Activated CD4-positive, alpha-beta T cell treated with anti-CD3 and anti-CD28 coated beads, Interleukin-2, amount 10 ng/mL, durations not matched to agents 7 days and 5 days (primary cell): ENCODE data around the gene NSUN4. TPM values are rescaled to one million over a fixed set of nuclear protein-coding genes. Genes with fewer than 3 reads are reported as not detected.
"Not testable (repeated sequence)": the region's sequence is repeated elsewhere in the genome, so short reads cannot be mapped to it uniquely, and the experiment has no call there.

Experiments
- CTCF ChIA-PET: fragments of 350-600 bp; sonication (Branson Sonifier 250); formaldehyde crosslinking; loops from one replicate; lab custom pipeline; 2021; ENCODE audit warnings: antibody characterized with exemption; lab: Charles Lee
- POLR2A ChIA-PET: fragments of 350-600 bp; sonication (Branson Sonifier 250); formaldehyde crosslinking; loops from one replicate; lab custom pipeline; 2021; ENCODE audit warnings: antibody characterized with exemption; lab: Charles Lee
- DNase-seq: peaks from one replicate; pipeline ENCODE4 v3.0.0-alpha.2; 2020
- H3K27ac Mint-ChIP-seq: one replicate; pipeline ENCODE4 v1.8.0; 2021; ENCODE audit warnings: mild to moderate bottlenecking, moderate library complexity, mixed read lengths
- H3K27me3 Mint-ChIP-seq: one replicate; pipeline ENCODE4 v1.8.0; 2021; ENCODE audit warnings: mixed read lengths
- H3K36me3 Mint-ChIP-seq: one replicate; pipeline ENCODE4 v1.8.0; 2021; ENCODE audit warnings: low read depth, mixed read lengths
- H3K4me1 Mint-ChIP-seq: one replicate; pipeline ENCODE4 v1.8.0; 2021; ENCODE audit warnings: mixed read lengths
- H3K4me3 Mint-ChIP-seq: one replicate; pipeline ENCODE4 v1.8.0; 2021; ENCODE audit warnings: mild to moderate bottlenecking, moderate library complexity, mixed read lengths
- H3K9me3 Mint-ChIP-seq: one replicate; pipeline ENCODE4 v1.8.0; 2021; ENCODE audit warnings: mixed read lengths
- total RNA-seq, 2 experiments: library from RNA; stranded (reverse); gene quantifications; one replicate each; pipeline ENCODE4 v1.2.3, GENCODE V29; 2021

Gene NSUN4
- total RNA-seq, 2 experiments from 2014 or later: 22.2 to 22.3 TPM

- Mint-ChIP-seq H3K27ac (no peak overlapping the region), H3K4me3 (no peak overlapping the region), H3K9me3 (no peaks in the 10 kb centered on the region), H3K36me3 (peaks cover 28% of the 10 kb centered on the region), H3K27me3 (no peaks in the 10 kb centered on the region), H3K4me1 (peaks cover 42% of the 10 kb centered on the region)
- ChIA-PET POLR2A (no interaction called here), CTCF (interaction anchor here (1.0 kb wide), 2 partner anchors 22 to 42 kb away, joined by 3 to 4 read pairs; partner anchors contain the start of genes LRRC41 and UQCRH)
- no peak for DNase-seq
Observed at GRCh38 chr1:46345281-46345680, 4.7 kb downstream of the NSUN4 start.

GRCh38 chr1:46352363-46352762 lies 11.8 kb downstream of the NSUN4 start:
- peaks cover 38% of the 10 kb centered on the region for H3K36me3 Mint-ChIP-seq
- H3K27me3 Mint-ChIP-seq: no peaks in the 10 kb centered on the region
- POLR2A ChIA-PET: no interaction called here
- no peak overlapping the region for H3K27ac Mint-ChIP-seq
- peaks cover 8% of the 10 kb centered on the region for H3K4me1 Mint-ChIP-seq
- no peak overlapping the region for H3K4me3 Mint-ChIP-seq
- DNase-seq: no peak
- no peaks in the 10 kb centered on the region for H3K9me3 Mint-ChIP-seq
- CTCF ChIA-PET: no interaction called here

GRCh38 chr1:46355920-46356319 lies 15.3 kb downstream of the NSUN4 start:
- H3K27ac Mint-ChIP-seq, H3K27me3 Mint-ChIP-seq, H3K4me3 Mint-ChIP-seq, DNase-seq, H3K4me1 Mint-ChIP-seq, H3K9me3 Mint-ChIP-seq, POLR2A ChIA-PET: not testable (repeated sequence)
- CTCF ChIA-PET: interaction anchor here (0.7 kb wide), 1 partner anchor 823 kb away, joined by 3 read pairs; no protein-coding TSS in a partner anchor
- peaks cover 29% of the 10 kb centered on the region for H3K36me3 Mint-ChIP-seq

DNA sequence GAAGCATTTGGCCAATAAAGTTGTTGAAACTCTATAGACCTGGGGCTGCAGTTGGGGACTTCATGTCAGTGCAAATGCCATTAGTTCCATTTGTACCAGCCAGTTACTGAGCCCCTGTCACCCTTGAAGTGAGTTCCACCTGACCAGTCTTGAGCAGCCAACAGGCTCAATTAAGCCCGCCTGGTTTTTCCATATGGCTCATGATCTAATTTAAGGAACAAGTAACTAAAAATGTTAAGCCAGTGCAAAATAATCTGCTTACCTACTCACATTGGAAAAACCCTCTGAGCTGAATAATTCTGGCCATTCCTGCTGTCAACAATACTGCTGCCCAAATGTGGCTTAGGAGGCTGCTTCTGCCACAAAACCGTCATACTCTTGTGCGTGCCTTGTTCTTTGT lies 21.6 kb downstream of the NSUN4 start:
- ChIA-PET CTCF (interaction anchor here (2.1 kb wide), 1 partner anchor 14 kb away, joined by 6 read pairs; no protein-coding TSS in a partner anchor), POLR2A (no interaction called here)
- no peak overlapping the region for H3K27ac Mint-ChIP-seq

GRCh38 chr1:46363121-46363520 lies 22.5 kb downstream of the NSUN4 start:
- no peak for DNase-seq
- no peak overlapping the region for H3K4me3 Mint-ChIP-seq
- no peaks in the 10 kb centered on the region for H3K9me3 Mint-ChIP-seq
- H3K4me1 Mint-ChIP-seq: no peaks in the 10 kb centered on the region
- no peak overlapping the region for H3K27ac Mint-ChIP-seq
- CTCF ChIA-PET: interaction anchor here (2.1 kb wide), 1 partner anchor 15 kb away, joined by 6 read pairs; no protein-coding TSS in a partner anchor
- POLR2A ChIA-PET: no interaction called here
- no peaks in the 10 kb centered on the region for H3K27me3 Mint-ChIP-seq
- H3K36me3 Mint-ChIP-seq: peaks cover 24% of the 10 kb centered on the region

More for the DNA sequence above, 21.6 kb downstream of the NSUN4 start:
- DNase-seq: no peak
- H3K36me3 Mint-ChIP-seq: peaks cover 26% of the 10 kb centered on the region
- H3K9me3 Mint-ChIP-seq: no peaks in the 10 kb centered on the region
- no peak overlapping the region for H3K4me3 Mint-ChIP-seq
- H3K4me1 Mint-ChIP-seq: no peaks in the 10 kb centered on the region
- no peaks in the 10 kb centered on the region for H3K27me3 Mint-ChIP-seq

DNA sequence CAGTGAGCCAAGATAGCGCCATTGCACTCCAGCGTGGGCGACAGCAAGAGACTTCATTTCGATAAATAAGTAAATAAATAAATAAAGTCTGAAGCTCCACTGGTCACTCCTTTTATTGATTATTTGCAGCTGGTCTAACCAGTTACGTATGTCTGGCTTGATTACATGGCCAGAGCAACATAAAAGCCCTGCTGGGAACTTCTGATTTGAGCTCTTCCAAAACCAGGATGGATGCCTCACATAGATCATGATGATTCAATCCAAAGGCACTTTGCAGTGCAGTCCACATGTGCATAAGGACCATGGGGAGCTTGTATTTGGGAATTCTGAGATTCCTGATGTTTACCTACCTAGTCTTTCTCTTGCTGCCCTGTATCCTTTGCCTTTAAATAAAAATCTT lies 24.0 kb downstream of the NSUN4 start:
- DNase-seq: no peak
- ChIA-PET POLR2A (interaction anchor here (0.6 kb wide), 1 partner anchor 62 kb away, joined by 3 read pairs; no protein-coding TSS in a partner anchor), CTCF (no interaction called here)
- no peaks in the 10 kb centered on the region for H3K27me3 Mint-ChIP-seq
- no peak overlapping the region for H3K27ac Mint-ChIP-seq
- H3K9me3 Mint-ChIP-seq: no peaks in the 10 kb centered on the region
- H3K4me1 Mint-ChIP-seq: no peaks in the 10 kb centered on the region
- peaks cover 27% of the 10 kb centered on the region for H3K36me3 Mint-ChIP-seq
- H3K4me3 Mint-ChIP-seq: no peak overlapping the region

DNA sequence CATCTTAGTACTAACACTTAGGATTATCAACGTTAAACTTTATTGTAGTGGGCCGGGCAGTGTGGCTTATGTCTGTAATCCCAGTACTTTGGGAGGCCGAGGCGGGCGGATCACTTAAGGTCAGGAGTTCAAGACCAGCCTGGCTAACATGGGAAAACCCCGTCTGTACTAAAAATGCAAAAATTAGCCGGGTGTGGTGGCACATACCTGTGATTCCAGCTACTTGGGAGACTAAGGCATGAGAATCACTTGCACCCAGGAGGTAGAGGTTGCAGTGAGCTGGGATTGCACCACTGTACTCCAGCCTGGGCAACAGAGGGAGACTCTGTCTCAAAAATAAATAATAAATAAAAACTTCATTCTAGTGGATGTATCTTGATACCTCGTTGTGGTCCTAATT lies 25.2 kb downstream of the NSUN4 start:
- H3K27ac Mint-ChIP-seq, H3K27me3 Mint-ChIP-seq, DNase-seq, H3K4me3 Mint-ChIP-seq, H3K4me1 Mint-ChIP-seq, POLR2A ChIA-PET, H3K9me3 Mint-ChIP-seq: not testable (repeated sequence)
- H3K36me3 Mint-ChIP-seq: peaks cover 22% of the 10 kb centered on the region
- CTCF ChIA-PET: interaction anchor here (0.8 kb wide), 1 partner anchor 337 kb away, joined by 3 read pairs; no protein-coding TSS in a partner anchor

GRCh38 chr1:46367072-46367471 lies 26.5 kb downstream of the NSUN4 start:
- ChIA-PET POLR2A (interaction anchor here (0.6 kb wide), 1 partner anchor 175 kb away, joined by 4 read pairs; no protein-coding TSS in a partner anchor), CTCF (interaction anchor here (0.7 kb wide), 1 partner anchor 21 kb away, joined by 3 read pairs; no protein-coding TSS in a partner anchor)
- no peak overlapping the region for H3K4me3 Mint-ChIP-seq
- no peak for DNase-seq
- H3K36me3 Mint-ChIP-seq: peaks cover 19% of the 10 kb centered on the region
- H3K27ac Mint-ChIP-seq: no peak overlapping the region
- peaks cover 2% of the 10 kb centered on the region for H3K4me1 Mint-ChIP-seq
- no peaks in the 10 kb centered on the region for H3K9me3 Mint-ChIP-seq
- no peaks in the 10 kb centered on the region for H3K27me3 Mint-ChIP-seq

DNA sequence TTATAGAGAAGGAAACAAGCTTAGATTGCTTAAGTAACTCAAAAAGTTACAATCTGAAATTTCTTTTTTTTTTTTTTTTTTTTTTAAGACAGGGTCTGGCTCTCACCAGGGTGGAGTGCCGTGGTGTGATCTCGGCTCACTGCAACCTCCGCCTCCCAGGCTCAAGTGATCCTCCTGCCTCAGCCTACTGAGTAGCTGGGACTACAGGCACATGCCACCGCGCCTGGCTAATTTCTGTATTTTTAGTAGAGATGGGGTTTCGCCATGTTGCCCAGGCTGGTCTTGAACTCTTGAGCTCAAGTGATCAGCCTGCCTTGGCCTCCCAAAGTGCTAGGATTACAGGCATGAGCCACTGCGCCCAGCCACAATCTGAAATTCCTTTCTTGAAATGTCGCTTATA lies 27.1 kb downstream of the NSUN4 start:
- peaks cover 17% of the 10 kb centered on the region for H3K36me3 Mint-ChIP-seq
- H3K27ac Mint-ChIP-seq, H3K4me3 Mint-ChIP-seq, H3K4me1 Mint-ChIP-seq, DNase-seq, H3K9me3 Mint-ChIP-seq, H3K27me3 Mint-ChIP-seq: not testable (repeated sequence)
- CTCF ChIA-PET: interaction anchor here (0.7 to 2.2 kb wide), 2 partner anchors 20 to 22 kb away, joined by 3 to 5 read pairs; no protein-coding TSS in a partner anchor
- POLR2A ChIA-PET: interaction anchor here (0.6 kb wide), 1 partner anchor 175 kb away, joined by 4 read pairs; no protein-coding TSS in a partner anchor

DNA sequence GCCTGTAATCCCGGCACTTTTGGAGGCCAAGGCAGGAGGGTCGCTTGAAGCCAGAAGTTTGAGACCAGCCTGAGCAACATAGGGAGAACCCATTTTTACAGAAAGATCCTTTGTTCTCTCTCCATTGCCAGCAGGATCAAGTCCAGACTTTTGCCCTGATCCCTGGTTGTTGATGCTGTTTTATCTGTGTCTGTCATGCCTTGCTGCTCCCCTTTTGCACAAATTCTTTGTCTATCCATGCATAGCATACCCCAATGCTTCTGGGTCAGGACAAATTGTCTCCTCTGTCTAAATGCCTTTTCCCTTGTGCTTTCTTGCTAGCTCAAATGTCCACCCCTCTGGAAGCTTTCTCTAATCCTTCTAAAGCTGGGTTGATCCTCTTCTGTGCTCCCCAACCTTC lies 28.2 kb downstream of the NSUN4 start:
- H3K27ac Mint-ChIP-seq: no peak overlapping the region

DNA sequence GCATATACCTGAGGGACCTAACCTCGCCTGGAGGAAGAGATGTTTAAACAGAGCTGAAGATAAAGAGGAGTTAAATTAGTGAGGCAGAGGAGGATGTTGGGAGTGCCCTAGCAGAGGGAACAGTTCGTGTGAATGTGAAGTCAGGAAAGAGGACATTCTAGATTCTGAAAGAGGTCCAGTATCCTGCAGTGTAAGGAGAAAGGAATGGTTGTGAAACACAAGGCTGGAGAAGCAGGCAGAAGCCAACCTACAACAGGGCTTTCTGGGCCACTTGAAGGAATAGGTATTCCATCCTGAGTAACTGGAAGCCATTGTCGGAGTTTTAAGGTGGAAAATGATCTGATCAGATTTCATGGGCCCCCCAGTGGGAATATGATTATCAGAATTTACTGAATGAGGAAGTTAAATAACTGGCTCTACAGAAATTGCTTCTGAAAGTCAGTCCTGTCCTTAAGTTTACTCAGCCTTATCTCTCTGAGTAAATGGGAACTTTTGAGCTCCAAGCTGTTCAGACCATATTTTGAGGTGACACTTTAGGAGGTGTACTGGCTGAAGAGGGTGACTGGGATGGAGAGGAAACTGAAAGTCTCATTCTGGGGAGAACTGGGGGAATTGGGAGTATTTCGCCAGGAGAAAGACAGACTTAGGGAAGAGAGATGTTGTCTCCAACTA lies 29.1 kb downstream of the NSUN4 start:
- Mint-ChIP-seq H3K27ac (no peak overlapping the region), H3K9me3 (no peaks in the 10 kb centered on the region), H3K27me3 (no peaks in the 10 kb centered on the region), H3K4me3 (no peak overlapping the region), H3K36me3 (peaks cover 11% of the 10 kb centered on the region), H3K4me1 (peaks cover 2% of the 10 kb centered on the region)
- POLR2A ChIA-PET: no interaction called here
- CTCF ChIA-PET: interaction anchor here (1.1 to 2.2 kb wide), 2 partner anchors 22 to 72 kb away, joined by 4 to 5 read pairs; no protein-coding TSS in a partner anchor
- no peak for DNase-seq

More for the DNA sequence above, 28.2 kb downstream of the NSUN4 start:
- peaks cover 11% of the 10 kb centered on the region for H3K36me3 Mint-ChIP-seq
- H3K9me3 Mint-ChIP-seq: no peaks in the 10 kb centered on the region
- POLR2A ChIA-PET: no interaction called here
- CTCF ChIA-PET: interaction anchor here (1.1 to 2.2 kb wide), 2 partner anchors 21 to 73 kb away, joined by 4 to 5 read pairs; no protein-coding TSS in a partner anchor
- H3K4me1 Mint-ChIP-seq: peaks cover 2% of the 10 kb centered on the region
- no peaks in the 10 kb centered on the region for H3K27me3 Mint-ChIP-seq
- DNase-seq: no peak
- H3K4me3 Mint-ChIP-seq: no peak overlapping the region

GRCh38 chr1:46370214-46370633 lies 29.6 kb downstream of the NSUN4 start:
- Mint-ChIP-seq H3K4me1 (peaks cover 2% of the 10 kb centered on the region), H3K36me3 (peaks cover 7% of the 10 kb centered on the region), H3K27ac (no peak overlapping the region), H3K4me3 (no peak overlapping the region), H3K27me3 (no peaks in the 10 kb centered on the region), H3K9me3 (no peaks in the 10 kb centered on the region)
- CTCF ChIA-PET: interaction anchor here (1.1 to 1.3 kb wide), 2 partner anchors 10 to 72 kb away, joined by 3 to 4 read pairs; no protein-coding TSS in a partner anchor
- no peak for DNase-seq
- POLR2A ChIA-PET: no interaction called here

DNA sequence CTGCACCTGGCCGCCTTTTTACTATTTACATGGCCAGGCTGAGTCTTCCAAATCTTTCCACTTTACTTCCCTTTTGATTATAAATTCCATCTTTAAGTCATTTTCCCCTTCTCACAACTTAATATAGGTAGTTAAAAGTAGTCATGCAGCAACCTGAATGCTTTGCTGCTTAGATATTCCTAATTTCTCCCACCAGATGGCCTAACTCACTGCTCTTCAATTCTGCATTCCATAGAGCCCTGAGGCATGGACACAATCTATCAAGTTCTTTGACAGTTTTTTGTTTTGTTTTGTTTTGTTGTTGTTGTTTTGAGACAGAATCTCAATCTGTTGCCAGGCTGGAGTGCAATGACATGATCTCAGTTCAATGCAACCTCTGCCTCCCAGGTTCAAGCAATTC lies 31.8 kb downstream of the NSUN4 start:
- Mint-ChIP-seq H3K4me1 (peaks cover 2% of the 10 kb centered on the region), H3K27me3 (no peaks in the 10 kb centered on the region), H3K4me3 (no peak overlapping the region), H3K9me3 (no peaks in the 10 kb centered on the region), H3K27ac (no peak overlapping the region), H3K36me3 (peaks cover 5% of the 10 kb centered on the region)
- ChIA-PET POLR2A (no interaction called here), CTCF (no interaction called here)
- no peak for DNase-seq
